Activated B cell treated with CpG ODN at 0.5 μM for 24 hours (primary cell): ENCODE results near the gene FARS2. TPM values are rescaled to one million over a fixed set of nuclear protein-coding genes. Genes with fewer than 3 reads are reported as not detected.
A peak's percentile ranks its signal among the peaks of the same experiment; 100 is the strongest.

Source experiments
- ATAC-seq: fragments of 200-7000 bp; cut with Tn5 transposase; one replicate; pipeline ENCODE4 v1.10.0; 2021; ENCODE audit warnings: low read depth, mild to moderate bottlenecking, moderate library complexity
- CTCF ChIA-PET: fragments of 350-600 bp; sonication (Branson Sonifier 250); formaldehyde crosslinking; loops from one replicate; lab custom pipeline; 2021; ENCODE audit warnings: antibody characterized with exemption; lab: Charles Lee
- POLR2A ChIA-PET: fragments of 350-600 bp; sonication (Branson Sonifier 250); formaldehyde crosslinking; loops from one replicate; lab custom pipeline; 2021; ENCODE audit warnings: antibody characterized with exemption; lab: Charles Lee
- DNase-seq: peaks from one replicate; pipeline ENCODE4 v3.0.0; 2022
- H3K27ac Mint-ChIP-seq: one replicate; pipeline ENCODE4 v1.8.0; 2020; ENCODE audit warnings: mixed read lengths
- H3K27me3 Mint-ChIP-seq: one replicate; pipeline ENCODE4 v1.8.0; 2021; ENCODE audit warnings: mixed read lengths
- H3K36me3 Mint-ChIP-seq: one replicate; pipeline ENCODE4 v1.8.0; 2021; ENCODE audit warnings: low read depth, mixed read lengths
- H3K4me1 Mint-ChIP-seq: one replicate; pipeline ENCODE4 v1.8.0; 2021; ENCODE audit warnings: mixed read lengths
- H3K4me3 Mint-ChIP-seq: one replicate; pipeline ENCODE4 v1.8.0; 2020; ENCODE audit warnings: mild to moderate bottlenecking, mixed read lengths
- H3K9me3 Mint-ChIP-seq: one replicate; pipeline ENCODE4 v1.8.0; 2020; ENCODE audit warnings: mixed read lengths
- CTCF ChIP-seq: fragments of 200-600 bp; IDR thresholded peaks from one replicate; pipeline ENCODE4 v1.8.0; 2022; ENCODE audit warnings: antibody characterized with exemption, mild to moderate bottlenecking
- intact Hi-C: fragments of 100-400 bp; cut with micrococcal nuclease; formaldehyde crosslinking; loops from one replicate; pipeline ENCODE4 v1.15.1; 2024
- total RNA-seq: library from RNA; stranded (reverse); gene quantifications from 2 replicates; pipeline ENCODE4 v1.2.3, GENCODE V29; 2022

FARS2 gene
- total RNA-seq, 1 donor from 2014 or later, result 32.7 TPM

- no peaks in the 10 kb centered on the region for H3K36me3 Mint-ChIP-seq
- ATAC-seq (no peak), DNase-seq (no peak)
- ChIA-PET CTCF (no interaction called here), POLR2A (no interaction called here)
- intact Hi-C loops, result no loop called here
- peak overlapping the region; percentile 26 for H3K4me3 Mint-ChIP-seq
- TF ChIP-seq CTCF, result no peak
- H3K4me1 Mint-ChIP-seq, result peaks cover 44% of the 10 kb centered on the region
- H3K9me3 Mint-ChIP-seq, result no peaks in the 10 kb centered on the region
- H3K27me3 Mint-ChIP-seq, result no peaks in the 10 kb centered on the region
- no peak overlapping the region for H3K27ac Mint-ChIP-seq
Measured at GRCh38 chr6:5338177-5338960, 77.1 kb downstream of the FARS2 start.

GRCh38 chr6:5339786-5340185 is 78.5 kb downstream of the FARS2 start:
- no peak for TF ChIP-seq CTCF
- DNase-seq (no peak), ATAC-seq (no peak)
- H3K9me3 Mint-ChIP-seq, result no peaks in the 10 kb centered on the region
- ChIA-PET CTCF (no interaction called here), POLR2A (interaction anchor here (0.6 kb wide), 1 partner anchor 22 kb away, joined by 13 read pairs; no protein-coding TSS in a partner anchor)
- H3K27me3 Mint-ChIP-seq, result no peaks in the 10 kb centered on the region
- H3K4me3 Mint-ChIP-seq, result no peak overlapping the region
- H3K27ac Mint-ChIP-seq, result no peak overlapping the region
- peaks cover 3% of the 10 kb centered on the region for H3K36me3 Mint-ChIP-seq
- intact Hi-C loops, result no loop called here
- H3K4me1 Mint-ChIP-seq, result peaks cover 41% of the 10 kb centered on the region

- ATAC-seq (no peak), DNase-seq (no peak)
- POLR2A ChIA-PET, result no interaction called here
- H3K27ac Mint-ChIP-seq, result no peak overlapping the region
- H3K4me3 Mint-ChIP-seq, result no peak overlapping the region
- no peaks in the 10 kb centered on the region for H3K27me3 Mint-ChIP-seq
- H3K36me3 Mint-ChIP-seq, result peaks cover 6% of the 10 kb centered on the region
- intact Hi-C loops, result no loop called here
- CTCF ChIA-PET, result no interaction called here
- H3K4me1 Mint-ChIP-seq, result peaks cover 31% of the 10 kb centered on the region
- H3K9me3 Mint-ChIP-seq, result no peaks in the 10 kb centered on the region
- TF ChIP-seq CTCF, result no peak
Measured at GRCh38 chr6:5341845-5342244, 80.5 kb downstream of the FARS2 start.

- intact Hi-C loops, result no loop called here
- Mint-ChIP-seq H3K4me1 (peaks cover 17% of the 10 kb centered on the region), H3K27ac (no peak overlapping the region), H3K9me3 (peaks cover 7% of the 10 kb centered on the region), H3K27me3 (no peaks in the 10 kb centered on the region), H3K36me3 (peaks cover 19% of the 10 kb centered on the region), H3K4me3 (no peak overlapping the region)
- DNase-seq, result no peak
- no peak for TF ChIP-seq CTCF
- POLR2A ChIA-PET, result no interaction called here
- no peak for ATAC-seq
- CTCF ChIA-PET, result no interaction called here
Measured at GRCh38 chr6:5343998-5344397, 82.7 kb downstream of the FARS2 start.

- Mint-ChIP-seq H3K36me3 (peaks cover 24% of the 10 kb centered on the region), H3K27me3 (no peaks in the 10 kb centered on the region), H3K9me3 (peaks cover 7% of the 10 kb centered on the region), H3K4me3 (no peak overlapping the region), H3K4me1 (peaks cover 10% of the 10 kb centered on the region), H3K27ac (no peak overlapping the region)
- ATAC-seq (no peak), DNase-seq (no peak)
- intact Hi-C loops, result no loop called here
- no peak for TF ChIP-seq CTCF
- ChIA-PET CTCF (no interaction called here), POLR2A (no interaction called here)
Measured at GRCh38 chr6:5345324-5345723, 84.0 kb downstream of the FARS2 start.
